ENCODE data around the gene KIAA0513. TPM values are rescaled to one million over a fixed set of nuclear protein-coding genes. Genes with fewer than 3 reads are reported as not detected.

KIAA0513 gene
- total RNA-seq, 1 donor from 2014 or later = 131 TPM

- peak within 1 kb of the TSS; percentile 90 to 96 for H3K27ac ChIP-seq
- intact Hi-C loops (cut with DNase I) = loop anchor here (1.0 to 2.0 kb wide), 2 partner anchors 16 to 38 kb away; partner anchors contain the start of gene KIAA0513
- TF ChIP-seq CTCF (IDR thresholded peaks at IDR 0.05) = no peak
- DNase-seq (ENCODE audit: low spot score in 2 of 2) = peak; percentile 27 to 93
- H3K4me3 ChIP-seq = peak within 1 kb of the TSS; percentile 95 to 98
- H3K27me3 ChIP-seq = no peaks in the 10 kb centered on the region
- H3K4me1 ChIP-seq = peaks cover 2 to 39% of the 10 kb centered on the region in 2 donors
- no peaks in the 10 kb centered on the region for H3K9me3 ChIP-seq
- no peaks in the 10 kb centered on the region for H3K36me3 ChIP-seq
Observed at GRCh38 chr16:85010931-85011845, 16.4 kb upstream of the KIAA0513 start, which contains the start of gene ZDHHC7. ZDHHC7 (minus strand) TSS chr16:85011535; CDS start chr16:84990618, 20,917 bp downstream.

- Histone ChIP-seq H3K4me3 (peak overlapping the region; percentile 95 to 98), H3K27me3 (no peaks in the 10 kb centered on the region), H3K9me3 (no peaks in the 10 kb centered on the region), H3K36me3 (no peaks in the 10 kb centered on the region), H3K27ac (peak overlapping the region; percentile 90 to 96), H3K4me1 (peaks cover 0 to 33% of the 10 kb centered on the region in 2 donors)
- DNase-seq (ENCODE audit: low spot score in 2 of 2) = no peak
- intact Hi-C loops (cut with DNase I) = loop anchor here (1.0 to 2.0 kb wide), 2 partner anchors 15 to 39 kb away; partner anchors contain the start of gene KIAA0513
- no peak for TF ChIP-seq CTCF (IDR thresholded peaks at IDR 0.05)
Observed at GRCh38 chr16:85011846-85012284, 15.7 kb upstream of the KIAA0513 start.

GRCh38 chr16:85014311-85014710 lies 13.3 kb upstream of the KIAA0513 start:
- Histone ChIP-seq H3K4me3 (no peak overlapping the region), H3K27ac (no peak overlapping the region), H3K4me1 (peaks cover 0 to 14% of the 10 kb centered on the region in 2 donors), H3K27me3 (no peaks in the 10 kb centered on the region), H3K9me3 (no peaks in the 10 kb centered on the region), H3K36me3 (no peaks in the 10 kb centered on the region)
- intact Hi-C loops (cut with DNase I) = no loop called here
- no peak for TF ChIP-seq CTCF (IDR thresholded peaks at IDR 0.05)
- no peak for DNase-seq (ENCODE audit: low spot score in 2 of 2)

- no peak for TF ChIP-seq CTCF (IDR thresholded peaks at IDR 0.05)
- H3K27ac ChIP-seq = no peak overlapping the region
- DNase-seq (ENCODE audit: low spot score in 2 of 2) = no peak
- H3K4me3 ChIP-seq = no peak overlapping the region
- no peaks in the 10 kb centered on the region for H3K36me3 ChIP-seq
- H3K4me1 ChIP-seq = peaks cover 0 to 6% of the 10 kb centered on the region in 2 donors
- H3K27me3 ChIP-seq = no peaks in the 10 kb centered on the region
- intact Hi-C loops (cut with DNase I) = no loop called here
- no peaks in the 10 kb centered on the region for H3K9me3 ChIP-seq
Observed at GRCh38 chr16:85015481-85016187, 12.0 kb upstream of the KIAA0513 start.

GRCh38 chr16:85017151-85017550 lies 10.4 kb upstream of the KIAA0513 start:
- DNase-seq (ENCODE audit: low spot score in 2 of 2) = no peak
- intact Hi-C loops (cut with DNase I) = no loop called here

More at GRCh38 chr16:85017151-85017550, 10.4 kb upstream of the KIAA0513 start:
- Histone ChIP-seq H3K27me3 (no peaks in the 10 kb centered on the region), H3K9me3 (no peaks in the 10 kb centered on the region), H3K4me1 (peaks cover 0 to 2% of the 10 kb centered on the region in 2 donors), H3K4me3 (no peak overlapping the region), H3K36me3 (no peaks in the 10 kb centered on the region), H3K27ac (no peak overlapping the region)
- no peak for TF ChIP-seq CTCF (IDR thresholded peaks at IDR 0.05)

Measured in ascending aorta (tissue), 2 donors.